HepG2 (cell line): ENCODE measurements around the gene TMEM269. TPM values are rescaled to one million over a fixed set of nuclear protein-coding genes. Genes with fewer than 3 reads are reported as not detected.

Experiments
- BRCA1 ChIP-seq: sonication (generic); formaldehyde crosslinking; IDR thresholded peaks from 2 replicates; pipeline ENCODE4 v1.4.0; 2020; ENCODE audit warnings: missing genetic modification reagents
- DBP ChIP-seq: sonication (generic); formaldehyde crosslinking; IDR thresholded peaks from 2 replicates; pipeline ENCODE4 v1.4.0; 2020; ENCODE audit warnings: missing genetic modification reagents; ENCODE audit errors: not compliant biosample characterization
- E2F1 ChIP-seq: sonication (generic); formaldehyde crosslinking; IDR thresholded peaks from 2 replicates; pipeline ENCODE4 v1.5.0; 2020; ENCODE audit warnings: missing genetic modification reagents
- E2F5 ChIP-seq: sonication (generic); formaldehyde crosslinking; conservative IDR thresholded peaks from 2 replicates; pipeline ENCODE4 v1.4.0; 2020; ENCODE audit warnings: missing genetic modification reagents
- EEA1 ChIP-seq: sonication (generic); formaldehyde crosslinking; IDR thresholded peaks from 2 replicates; pipeline ENCODE4 v1.5.1; 2020; ENCODE audit warnings: mild to moderate bottlenecking, missing genetic modification reagents, borderline replicate concordance
- FOSL2 ChIP-seq: sonication (generic); formaldehyde crosslinking; IDR thresholded peaks from 2 replicates; pipeline ENCODE4 v1.4.0; 2020; ENCODE audit warnings: missing genetic modification reagents
- HNRNPH1 ChIP-seq: fragments of 200-400 bp; formaldehyde crosslinking; optimal IDR thresholded peaks from 2 replicates; pipeline ENCODE3; 2017; ENCODE audit warnings: mild to moderate bottlenecking, low read depth, low read length
- HOXA9 ChIP-seq: sonication (generic); formaldehyde crosslinking; IDR thresholded peaks from 2 replicates; pipeline ENCODE4 v1.8.1; 2022; ENCODE audit warnings: missing genetic modification reagents, mild to moderate bottlenecking, moderate library complexity, borderline replicate concordance
- JDP2 ChIP-seq: sonication (generic); formaldehyde crosslinking; IDR thresholded peaks from 2 replicates; pipeline ENCODE4 v1.8.1; 2022; ENCODE audit warnings: missing genetic modification reagents, borderline replicate concordance
- KDM6A ChIP-seq: IDR thresholded peaks from 2 replicates; pipeline ENCODE4 v1.6.1; 2016; ENCODE audit warnings: low read depth
- NCOA1 ChIP-seq: sonication (generic); formaldehyde crosslinking; IDR thresholded peaks from 2 replicates; pipeline ENCODE4 v1.9.0; 2021; ENCODE audit warnings: missing genetic modification reagents
- NFIC ChIP-seq: IDR thresholded peaks from 2 replicates; pipeline ENCODE4 v1.6.1; 2012; ENCODE audit warnings: mild to moderate bottlenecking, low read length, inconsistent platforms
- NR2F1 ChIP-seq, 2 experiments: fragments of 450-650 bp in 1 of 2; formaldehyde crosslinking in 1 of 2; IDR thresholded peaks; 2 replicates each; pipeline versions ENCODE4 v1.5.0 to v1.6.1; 2016 to 2020; ENCODE audit warnings: mild to moderate bottlenecking in 1 of 2, missing compliant biosample characterization in 1 of 2, missing genetic modification reagents in 1 of 2, moderate library complexity in 1 of 2
- RAD21 ChIP-seq: fragments of 450-650 bp; formaldehyde crosslinking; IDR thresholded peaks from 2 replicates; pipeline ENCODE4 v1.5.0; 2020; ENCODE audit warnings: mild to moderate bottlenecking
- RBFOX2 ChIP-seq: fragments of 200-400 bp; formaldehyde crosslinking; IDR thresholded peaks from 2 replicates; pipeline ENCODE4 v1.6.1; 2017; ENCODE audit warnings: low read depth, mild to moderate bottlenecking, low read length
- REXO4 ChIP-seq: sonication (generic); formaldehyde crosslinking; IDR thresholded peaks from 2 replicates; pipeline ENCODE4 v1.8.0; 2022; ENCODE audit warnings: missing genetic modification reagents, mild to moderate bottlenecking, borderline replicate concordance
- SP5 ChIP-seq: IDR thresholded peaks from 2 replicates; pipeline ENCODE4 v1.6.1; 2016; ENCODE audit warnings: low read depth, borderline replicate concordance
- THAP7 ChIP-seq: sonication (generic); formaldehyde crosslinking; IDR thresholded peaks from 2 replicates; pipeline ENCODE4 v1.8.1; 2023; ENCODE audit warnings: mild to moderate bottlenecking, missing genetic modification reagents
- YY1 ChIP-seq: IDR thresholded peaks from 2 replicates; pipeline ENCODE4 v1.6.1; 2011; ENCODE audit warnings: low read length, low read depth, moderate library complexity, mild to moderate bottlenecking; ENCODE audit not compliant: insufficient read depth, insufficient replicate concordance
- ZIK1 ChIP-seq: sonication (generic); formaldehyde crosslinking; IDR thresholded peaks from 2 replicates; pipeline ENCODE4 v1.5.0; 2020; ENCODE audit warnings: mild to moderate bottlenecking, low read depth, missing genetic modification reagents, borderline replicate concordance
- ZNF280B ChIP-seq: sonication (generic); formaldehyde crosslinking; IDR thresholded peaks from 2 replicates; pipeline ENCODE4 v1.5.0; 2020; ENCODE audit warnings: missing genetic modification reagents, mild to moderate bottlenecking, borderline replicate concordance
- ZNF564 ChIP-seq: sonication (generic); formaldehyde crosslinking; IDR thresholded peaks from 2 replicates; pipeline ENCODE4 v1.8.1; 2023; ENCODE audit warnings: mild to moderate bottlenecking, missing genetic modification reagents
- ZNF639 ChIP-seq: conservative IDR thresholded peaks from 2 replicates; pipeline ENCODE4 v1.6.1; 2018; ENCODE audit warnings: missing genetic modification reagents
- polyA plus RNA-seq, 8 experiments: library from polyadenylated mRNA; depleted of rRNA in 3 of 8; stranded (reverse) in 7 of 8; unstranded in 1 of 8; fragments of >200 nt; fragmentation: Illumina TruSeq in 4 of 8; extraction: Trizol in 4 of 8; gene quantifications; 2 replicates each; pipeline versions ENCODE4 v1.2.1 to v1.2.3, GENCODE V29; 2011 to 2016; ENCODE audit warnings: low read depth in 4 of 8, missing spikeins in 1 of 8, mixed read lengths in 1 of 8; ENCODE audit not compliant: insufficient read depth in 1 of 8
- total RNA-seq, 5 experiments: library from RNA; depleted of rRNA; stranded (reverse); fragments of >200 nt; fragmentation: Illumina TruSeq; extraction: Trizol; gene quantifications; 2 replicates each; pipeline ENCODE4 v1.2.3, GENCODE V29; 2016; ENCODE audit warnings: low read depth in 1 of 5

Gene TMEM269
- total and polyA plus RNA-seq, 2 of the 13 experiments (the other 11 are each of a cell fraction or from before 2014, with no cell fraction given): 0.15 to 0.21 TPM

GRCh38 chr1:42846257-42847110, 61.7 kb downstream of the TMEM269 start, which contains the start of gene ZNF691 (continued):
- TF ChIP-seq DBP (CRISPR knock-in tag) (no peak), RBFOX2 (peak; percentile 88), THAP7 (no peak), NR2F1 (CRISPR knock-in tag; IDR thresholded peaks at IDR 0.05) (no peak), RAD21 (CRISPR knock-in tag) (peak; percentile 33; the same call in 1 of the 2 replicates), NFIC (no peak), ZNF639 (CRISPR knock-in tag) (no peak), ZIK1 (CRISPR knock-in tag) (no peak), E2F5 (CRISPR knock-in tag) (peak; percentile 77; the same call in 1 of the 2 replicates), BRCA1 (CRISPR knock-in tag) (no peak), HNRNPH1 (peak; percentile 27), REXO4 (CRISPR knock-in tag) (no peak), YY1 (peak; percentile 53), EEA1 (CRISPR knock-in tag) (no peak), FOSL2 (CRISPR knock-in tag) (no peak; the same call in 1 of the 2 replicates), SP5 (no peak), KDM6A (CRISPR knock-in tag) (no peak), JDP2 (CRISPR knock-in tag) (no peak), ZNF280B (no peak), HOXA9 (CRISPR knock-in tag) (no peak), ZNF564 (no peak), NCOA1 (CRISPR knock-in tag) (no peak), E2F1 (CRISPR knock-in tag) (peak; percentile 40; the same call in 1 of the 2 replicates)
